NCI-H524 treated with DMSO at 0.1 percent for 48 hours (cell line): ENCODE measurements around the gene JPH4.
A peak's percentile ranks its signal among the peaks of the same experiment; 100 is the strongest.

Source experiments
- DNase-seq: peaks from one replicate; lab custom pipeline; 2025; lab: John Stamatoyannopoulos, UW

The JPH4 gene

GRCh38 chr14:23563473-23564180, 15.0 kb downstream of the JPH4 start:
- DNase-seq, result no peak

GRCh38 chr14:23562822-23563472, 15.6 kb downstream of the JPH4 start:
- DNase-seq, result no peak

GRCh38 chr14:23561873-23562821, 16.4 kb downstream of the JPH4 start:
- no peak for DNase-seq

- DNase-seq, result no peak
Measured at GRCh38 chr14:23561259-23561658, 17.3 kb downstream of the JPH4 start.

GRCh38 chr14:23559926-23560520, 18.6 kb downstream of the JPH4 start:
- no peak for DNase-seq

- DNase-seq, result no peak
Measured at GRCh38 chr14:23559010-23559925, 19.3 kb downstream of the JPH4 start.

- no peak for DNase-seq
Measured at GRCh38 chr14:23558346-23559009, 20.1 kb downstream of the JPH4 start.

GRCh38 chr14:23557946-23558345, 20.6 kb downstream of the JPH4 start:
- no peak for DNase-seq

- no peak for DNase-seq
Measured at GRCh38 chr14:23557521-23557920, 21.1 kb downstream of the JPH4 start.

GRCh38 chr14:23556700-23557440, 21.7 kb downstream of the JPH4 start:
- DNase-seq, result no peak

GRCh38 chr14:23555882-23556699, 22.5 kb downstream of the JPH4 start, which contains the start of gene THTPA:
Gene THTPA, plus strand, starts transcription at chr14:23556271. Its CDS starts 487 bp downstream, at chr14:23556758.
- DNase-seq, result peak; percentile 63

GRCh38 chr14:23555533-23555881, 23.1 kb downstream of the JPH4 start:
- no peak for DNase-seq

- peak; percentile 70 for DNase-seq
Measured at GRCh38 chr14:23551266-23552028, 27.1 kb downstream of the JPH4 start, which contains the start of gene ZFHX2. Gene ZFHX2, minus strand, starts transcription at chr14:23551765. Its CDS starts 16,440 bp downstream, at chr14:23535325.

GRCh38 chr14:23550812-23551265, 27.8 kb downstream of the JPH4 start:
- no peak for DNase-seq

GRCh38 chr14:23550131-23550811, 28.3 kb downstream of the JPH4 start:
- DNase-seq, result no peak

- no peak for DNase-seq
Measured at GRCh38 chr14:23548351-23549318, 30.0 kb downstream of the JPH4 start.
